Endothelial cell of umbilical vein (primary cell): ENCODE results near the gene PXT1. TPM values are rescaled to one million over a fixed set of nuclear protein-coding genes. Genes with fewer than 3 reads are reported as not detected.

ENCODE experiments used
- BruUV-seq: library from RNA; stranded (reverse); fragments of 400-500 nt; replicated peaks from 2 replicates; lab custom pipeline; 2021; lab: Mats Ljungman, UMichigan
- CTCF ChIA-PET: fragments of 300-600, 350-600 bp; sonication (Branson Sonifier 250); formaldehyde crosslinking; loops from one replicate; lab custom pipeline; 2021; ENCODE audit warnings: antibody characterized with exemption, inconsistent platforms; lab: Charles Lee
- POLR2A ChIA-PET: fragments of 300-600, 350-600 bp; sonication (Branson Sonifier 250); formaldehyde crosslinking; loops from one replicate; lab custom pipeline; 2021; ENCODE audit warnings: antibody characterized with exemption, inconsistent platforms; lab: Charles Lee
- DNase-seq: peaks from one replicate; pipeline ENCODE4 v3.0.0-alpha.2; 2011; ENCODE audit warnings: low read depth, low spot score
- FAIRE-seq: peaks from 2 replicates; lab custom pipeline; 2011; peaks lifted over from hg19 to GRCh38; lab: Jason Lieb, UNC
- H2AFZ ChIP-seq: 2 replicates; pipeline ENCODE4 v1.6.0; 2012; ENCODE audit warnings: low read depth, low read length, control low read depth, inconsistent platforms
- H3K27ac ChIP-seq: 2 replicates; pipeline ENCODE4 v1.5.1; 2011; ENCODE audit warnings: low read depth, mild to moderate bottlenecking, control low read depth, low read length, moderate library complexity; ENCODE audit not compliant: insufficient read depth
- H3K27me3 ChIP-seq, 2 experiments: 2 replicates each; pipeline versions ENCODE4 v1.6.0 to v1.6.1; 2011; ENCODE audit warnings: low read length in 2 of 2, mixed read lengths in 1 of 2; ENCODE audit not compliant: control insufficient read depth in 2 of 2, insufficient read depth in 2 of 2
- H3K36me3 ChIP-seq, 2 experiments: 2 replicates in 1 of 2; 3 replicates in 1 of 2; pipeline ENCODE4 v1.5.1; 2011; ENCODE audit warnings: low read length in 2 of 2, mild to moderate bottlenecking in 1 of 2, moderate library complexity in 1 of 2; ENCODE audit not compliant: control insufficient read depth in 2 of 2, insufficient read depth in 2 of 2; ENCODE audit errors: extremely low read depth in 1 of 2
- H3K4me1 ChIP-seq: 3 replicates; pipeline ENCODE4 v1.5.1; 2011; ENCODE audit warnings: mild to moderate bottlenecking, low read length; ENCODE audit not compliant: control insufficient read depth, insufficient read depth; ENCODE audit errors: extremely low read depth
- H3K4me2 ChIP-seq: 2 replicates; pipeline ENCODE4 v1.6.1; 2011; ENCODE audit warnings: low read length, control low read depth, mixed read lengths; ENCODE audit not compliant: insufficient read depth
- H3K4me3 ChIP-seq, 3 experiments: fragments of 200-600 bp in 1 of 3; sonication (generic), shearing (Covaris generic) in 1 of 3; replicated peaks in 1 of 3; 2 replicates each; pipeline ENCODE4 v1.5.1; 2011 to 2016; ENCODE audit warnings: control low read depth in 3 of 3, low read length in 3 of 3, mild to moderate bottlenecking in 2 of 3, inconsistent platforms in 1 of 3, low read depth in 1 of 3, moderate library complexity in 1 of 3; ENCODE audit not compliant: insufficient read depth in 1 of 3
- H3K79me2 ChIP-seq: 2 replicates; pipeline ENCODE4 v1.6.0; 2012; ENCODE audit warnings: low read length, inconsistent platforms; ENCODE audit not compliant: control insufficient read depth, insufficient read depth
- H3K9ac ChIP-seq: replicated peaks from 2 replicates; pipeline ENCODE3; 2011; ENCODE audit warnings: low read length, control low read depth; ENCODE audit not compliant: insufficient read depth; ENCODE audit errors: extremely low read depth
- H3K9me1 ChIP-seq: replicated peaks from 3 replicates; pipeline ENCODE4 v1.6.0; 2011; ENCODE audit warnings: mild to moderate bottlenecking, low read length; ENCODE audit not compliant: control insufficient read depth, insufficient read depth; ENCODE audit errors: extremely low read depth
- H3K9me3 ChIP-seq: replicated peaks from 2 replicates; pipeline ENCODE4 v1.5.1; 2012; ENCODE audit warnings: low read length, inconsistent platforms; ENCODE audit not compliant: control insufficient read depth, insufficient read depth
- H4K20me1 ChIP-seq: replicated peaks from 2 replicates; pipeline ENCODE3; 2011; ENCODE audit warnings: mild to moderate bottlenecking, low read length; ENCODE audit not compliant: control insufficient read depth, insufficient read depth; ENCODE audit errors: extremely low read depth
- EZH2 ChIP-seq: IDR thresholded peaks from 2 replicates; pipeline ENCODE4 v1.6.1; 2012; ENCODE audit warnings: borderline replicate concordance, low read depth, mild to moderate bottlenecking, moderate library complexity, low read length, inconsistent platforms; ENCODE audit not compliant: severe bottlenecking
- FOS ChIP-seq: IDR thresholded peaks from 2 replicates; pipeline ENCODE4 v1.6.1; 2011; ENCODE audit warnings: mild to moderate bottlenecking, low read length, moderate library complexity, borderline replicate concordance; ENCODE audit not compliant: insufficient read depth
- GATA2 ChIP-seq: IDR thresholded peaks from 2 replicates; pipeline ENCODE4 v1.7.0; 2011; ENCODE audit warnings: low read depth, mild to moderate bottlenecking, moderate library complexity, mixed read lengths, low read length; ENCODE audit not compliant: insufficient read length, insufficient read depth
- JUN ChIP-seq: IDR thresholded peaks from 2 replicates; pipeline ENCODE4 v1.6.1; 2011; ENCODE audit warnings: borderline replicate concordance, low read depth; ENCODE audit not compliant: insufficient read length, insufficient read depth
- MYC ChIP-seq: IDR thresholded peaks from one replicate; pipeline ENCODE4 v1.6.1; 2011; ENCODE audit warnings: mild to moderate bottlenecking, low read depth, low read length
- POLR2A ChIP-seq: IDR thresholded peaks from 2 replicates; pipeline ENCODE4 v1.6.1; 2012; ENCODE audit warnings: low read depth, mild to moderate bottlenecking, control low read depth, low read length
- POLR2AphosphoS5 ChIP-seq: IDR thresholded peaks from 2 replicates; pipeline ENCODE4 v1.6.1; 2012; ENCODE audit warnings: low read depth, mild to moderate bottlenecking, control low read depth, low read length, moderate library complexity; ENCODE audit not compliant: insufficient read depth
- dilution Hi-C: fragments of 300-500 bp; cut with MboI; formaldehyde crosslinking; loops from one replicate; pipeline ENCODE4 v1.15.0; 2019; ENCODE audit warnings: low sequenced_read_pairs; ENCODE audit not compliant: extremely low pct_ligation_motif_present
- intact Hi-C: fragments of 100-400 bp; cut with micrococcal nuclease; formaldehyde crosslinking; loops from one replicate; pipeline ENCODE4 v1.10.0; 2022
- polyA plus RNA-seq, 4 experiments: library from polyadenylated mRNA; depleted of rRNA in 3 of 4; stranded (reverse) in 3 of 4; unstranded in 1 of 4; fragments of >200 nt; gene quantifications; 2 replicates each; pipeline versions ENCODE4 v1.2.1 to v1.2.3, GENCODE V29; 2011 to 2012; ENCODE audit warnings: missing spikeins in 1 of 4
- total RNA-seq: library from RNA; stranded (reverse); gene quantifications from 2 replicates; pipeline ENCODE4 v1.2.3, GENCODE V29; 2021
- TF ChIP-seq, protein P1 (sequence below): IDR thresholded peaks from 2 replicates; pipeline ENCODE4 v1.6.1; 2011; ENCODE audit not compliant: insufficient read depth, insufficient read length
- TF ChIP-seq, protein P2 (sequence below), 2 donors: IDR thresholded peaks; 1 replicate in 1 of 2; 2 replicates in 1 of 2; pipeline ENCODE4 v1.5.1; 2011; ENCODE audit warnings: low read length in 2 of 2, mild to moderate bottlenecking in 2 of 2, moderate library complexity in 2 of 2, control low read depth in 1 of 2, inconsistent platforms in 1 of 2, low read depth in 1 of 2; ENCODE audit not compliant: insufficient read depth in 1 of 2; ENCODE audit errors: extremely low read depth in 1 of 2

The PXT1 gene
- total and polyA plus RNA-seq, 2 donors (not counting 3 experiments of a cell fraction or from before 2014, with no cell fraction given), result not detected

DNA sequence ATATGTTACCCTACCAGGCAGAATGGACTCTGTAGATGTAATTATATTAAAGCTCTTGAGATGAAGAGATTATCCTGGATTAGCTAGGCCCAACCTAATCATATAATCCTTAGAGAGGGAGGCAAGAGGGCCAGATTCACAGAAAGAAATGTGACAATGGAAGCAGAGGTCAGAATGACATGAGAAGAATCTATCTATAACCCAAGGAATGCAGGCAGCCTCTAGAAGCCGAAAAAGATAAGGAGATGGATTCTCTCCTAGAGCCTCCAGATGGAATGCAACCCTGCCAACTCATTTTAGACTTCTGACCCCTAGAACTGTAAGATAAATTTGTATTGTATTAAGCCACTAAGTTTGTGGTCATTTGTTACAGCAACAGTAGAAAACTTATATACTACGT lies 12.3 kb downstream of the PXT1 start:
- H4K20me1 ChIP-seq, result no peaks in the 10 kb centered on the region
- H3K9me1 ChIP-seq, result no peaks in the 10 kb centered on the region
- intact Hi-C loops, result no loop called here
- no peaks in the 10 kb centered on the region for H3K36me3 ChIP-seq
- H3K4me1 ChIP-seq, result no peaks in the 10 kb centered on the region
- dilution Hi-C loops, result no loop called here
- ChIA-PET POLR2A (no interaction called here), CTCF (interaction anchor here (0.7 to 2.0 kb wide), 5 partner anchors 10 to 329 kb away, joined by 3 to 8 read pairs (median 4); no protein-coding TSS in a partner anchor)
- no peak overlapping the region for H3K9ac ChIP-seq
- H3K4me2 ChIP-seq, result no peak overlapping the region
- H2AFZ ChIP-seq, result no peak overlapping the region
- no peak for FAIRE-seq
- BruUV-seq, result no TSS peak
- no peaks in the 10 kb centered on the region for H3K9me3 ChIP-seq
- no peaks in the 10 kb centered on the region for H3K27me3 ChIP-seq
- no peak for DNase-seq
- TF ChIP-seq MYC (no peak), POLR2AphosphoS5 (no peak), EZH2 (no peak), FOS (no peak), POLR2A (no peak), GATA2 (no peak), JUN (no peak)
- TF ChIP-seq, protein P1, sequence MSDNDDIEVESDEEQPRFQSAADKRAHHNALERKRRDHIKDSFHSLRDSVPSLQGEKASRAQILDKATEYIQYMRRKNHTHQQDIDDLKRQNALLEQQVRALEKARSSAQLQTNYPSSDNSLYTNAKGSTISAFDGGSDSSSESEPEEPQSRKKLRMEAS, result no peak
- TF ChIP-seq, protein P2, sequence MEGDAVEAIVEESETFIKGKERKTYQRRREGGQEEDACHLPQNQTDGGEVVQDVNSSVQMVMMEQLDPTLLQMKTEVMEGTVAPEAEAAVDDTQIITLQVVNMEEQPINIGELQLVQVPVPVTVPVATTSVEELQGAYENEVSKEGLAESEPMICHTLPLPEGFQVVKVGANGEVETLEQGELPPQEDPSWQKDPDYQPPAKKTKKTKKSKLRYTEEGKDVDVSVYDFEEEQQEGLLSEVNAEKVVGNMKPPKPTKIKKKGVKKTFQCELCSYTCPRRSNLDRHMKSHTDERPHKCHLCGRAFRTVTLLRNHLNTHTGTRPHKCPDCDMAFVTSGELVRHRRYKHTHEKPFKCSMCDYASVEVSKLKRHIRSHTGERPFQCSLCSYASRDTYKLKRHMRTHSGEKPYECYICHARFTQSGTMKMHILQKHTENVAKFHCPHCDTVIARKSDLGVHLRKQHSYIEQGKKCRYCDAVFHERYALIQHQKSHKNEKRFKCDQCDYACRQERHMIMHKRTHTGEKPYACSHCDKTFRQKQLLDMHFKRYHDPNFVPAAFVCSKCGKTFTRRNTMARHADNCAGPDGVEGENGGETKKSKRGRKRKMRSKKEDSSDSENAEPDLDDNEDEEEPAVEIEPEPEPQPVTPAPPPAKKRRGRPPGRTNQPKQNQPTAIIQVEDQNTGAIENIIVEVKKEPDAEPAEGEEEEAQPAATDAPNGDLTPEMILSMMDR (IDR thresholded peaks at IDR 0.05; ENCODE audit: extremely low read depth in 1 of 2, insufficient read depth in 1 of 2, low read depth in 1 of 2, low read length in 2 of 2), result no peak
- no peak overlapping the region for H3K27ac ChIP-seq
- no peaks in the 10 kb centered on the region for H3K79me2 ChIP-seq
- no peak overlapping the region for H3K4me3 ChIP-seq
